Measurements from ENCODE around the gene ABHD14A.

Gene ABHD14A

DNA sequence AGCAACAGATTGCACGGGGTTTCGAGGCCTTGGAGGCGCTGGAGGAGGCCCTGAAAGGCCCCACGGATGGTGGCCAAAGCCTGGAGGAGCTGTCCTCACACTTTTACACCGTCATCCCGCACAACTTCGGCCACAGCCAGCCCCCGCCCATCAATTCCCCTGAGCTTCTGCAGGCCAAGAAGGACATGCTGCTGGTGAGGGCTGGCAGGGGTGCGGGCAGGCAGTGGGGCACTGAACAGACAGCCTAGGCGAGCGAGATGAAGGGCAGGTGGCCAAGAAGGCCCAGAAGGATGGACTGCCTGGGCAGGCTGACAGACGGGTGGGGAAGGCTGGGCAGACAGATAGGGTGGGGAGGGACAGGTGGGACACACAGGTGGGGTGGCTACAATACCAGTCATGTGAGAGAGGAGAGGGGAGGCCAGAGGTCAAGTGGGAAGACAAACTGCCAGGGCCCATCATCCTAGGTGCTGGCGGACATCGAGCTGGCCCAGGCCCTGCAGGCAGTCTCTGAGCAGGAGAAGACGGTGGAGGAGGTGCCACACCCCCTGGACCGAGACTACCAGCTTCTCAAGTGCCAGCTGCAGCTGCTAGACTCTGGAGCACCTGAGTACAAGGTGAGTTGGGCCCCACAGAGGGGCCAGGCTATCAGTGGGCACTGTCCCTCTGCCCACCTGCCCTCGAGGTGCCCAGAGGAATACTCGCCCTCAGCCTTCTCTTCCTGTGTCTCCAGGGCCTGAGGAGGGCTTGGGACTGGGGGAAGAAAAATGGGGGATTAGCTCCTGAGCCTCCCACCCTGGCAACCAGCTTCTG is 29.6 kb upstream of the ABHD14A start:
- ChIA-PET CTCF (interaction anchor here (1.0 to 1.5 kb wide), 4 partner anchors 17 to 108 kb away, joined by 3 to 8 read pairs (median 4); partner anchors contain the start of genes ABHD14A and ABHD14B), POLR2A (no interaction called here)
- TF ChIP-seq, protein P1, sequence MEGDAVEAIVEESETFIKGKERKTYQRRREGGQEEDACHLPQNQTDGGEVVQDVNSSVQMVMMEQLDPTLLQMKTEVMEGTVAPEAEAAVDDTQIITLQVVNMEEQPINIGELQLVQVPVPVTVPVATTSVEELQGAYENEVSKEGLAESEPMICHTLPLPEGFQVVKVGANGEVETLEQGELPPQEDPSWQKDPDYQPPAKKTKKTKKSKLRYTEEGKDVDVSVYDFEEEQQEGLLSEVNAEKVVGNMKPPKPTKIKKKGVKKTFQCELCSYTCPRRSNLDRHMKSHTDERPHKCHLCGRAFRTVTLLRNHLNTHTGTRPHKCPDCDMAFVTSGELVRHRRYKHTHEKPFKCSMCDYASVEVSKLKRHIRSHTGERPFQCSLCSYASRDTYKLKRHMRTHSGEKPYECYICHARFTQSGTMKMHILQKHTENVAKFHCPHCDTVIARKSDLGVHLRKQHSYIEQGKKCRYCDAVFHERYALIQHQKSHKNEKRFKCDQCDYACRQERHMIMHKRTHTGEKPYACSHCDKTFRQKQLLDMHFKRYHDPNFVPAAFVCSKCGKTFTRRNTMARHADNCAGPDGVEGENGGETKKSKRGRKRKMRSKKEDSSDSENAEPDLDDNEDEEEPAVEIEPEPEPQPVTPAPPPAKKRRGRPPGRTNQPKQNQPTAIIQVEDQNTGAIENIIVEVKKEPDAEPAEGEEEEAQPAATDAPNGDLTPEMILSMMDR (IDR thresholded peaks at IDR 0.05; ENCODE audit: control extremely low read depth, extremely low read depth, low read depth, missing control alignments), result no peak
- no peak for DNase-seq (ENCODE audit: extremely low spot score)

DNA sequence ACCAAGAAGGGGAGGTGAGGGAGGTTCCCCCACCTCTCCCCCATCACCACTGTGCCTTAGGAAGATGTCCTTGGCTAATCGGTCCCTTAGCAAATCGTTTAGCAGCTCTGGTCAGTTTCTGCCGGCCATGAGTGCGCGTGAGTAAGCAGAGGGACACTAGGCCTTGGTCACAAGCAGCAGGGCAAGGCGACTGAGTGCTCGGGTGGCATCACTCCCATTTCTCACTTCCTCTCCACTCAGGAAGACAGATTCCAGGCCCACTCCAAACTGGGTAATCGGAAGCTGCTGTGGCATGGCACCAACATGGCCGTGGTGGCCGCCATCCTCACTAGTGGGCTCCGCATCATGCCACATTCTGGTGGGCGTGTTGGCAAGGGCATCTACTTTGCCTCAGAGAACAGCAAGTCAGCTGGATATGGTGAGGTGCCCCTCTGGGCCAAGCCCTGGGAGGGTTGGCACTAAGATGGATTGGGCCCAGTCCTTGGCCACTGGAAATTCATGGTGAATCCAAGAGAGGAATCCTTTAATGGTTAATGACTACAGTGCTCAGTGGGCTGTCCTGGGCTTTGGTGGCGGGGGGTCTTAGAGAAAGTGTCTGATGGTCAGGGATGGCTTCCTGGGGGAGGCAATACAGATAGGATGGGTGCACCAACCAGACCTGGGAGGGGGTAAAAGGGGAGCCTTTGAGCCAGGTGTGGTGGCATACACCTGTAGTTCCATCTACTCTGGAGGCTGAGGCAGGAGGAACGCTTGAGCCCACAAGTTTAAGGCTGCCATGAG is 28.7 kb upstream of the ABHD14A start:
- POLR2A ChIA-PET, result no interaction called here
- CTCF ChIA-PET, result interaction anchor here (1.4 to 1.5 kb wide), 2 partner anchors 16 to 107 kb away, joined by 3 to 4 read pairs; no protein-coding TSS in a partner anchor
- TF ChIP-seq, protein P1 (IDR thresholded peaks at IDR 0.05; ENCODE audit: control extremely low read depth, extremely low read depth, low read depth, missing control alignments), result no peak
- no peak for DNase-seq (ENCODE audit: extremely low spot score)

DNA sequence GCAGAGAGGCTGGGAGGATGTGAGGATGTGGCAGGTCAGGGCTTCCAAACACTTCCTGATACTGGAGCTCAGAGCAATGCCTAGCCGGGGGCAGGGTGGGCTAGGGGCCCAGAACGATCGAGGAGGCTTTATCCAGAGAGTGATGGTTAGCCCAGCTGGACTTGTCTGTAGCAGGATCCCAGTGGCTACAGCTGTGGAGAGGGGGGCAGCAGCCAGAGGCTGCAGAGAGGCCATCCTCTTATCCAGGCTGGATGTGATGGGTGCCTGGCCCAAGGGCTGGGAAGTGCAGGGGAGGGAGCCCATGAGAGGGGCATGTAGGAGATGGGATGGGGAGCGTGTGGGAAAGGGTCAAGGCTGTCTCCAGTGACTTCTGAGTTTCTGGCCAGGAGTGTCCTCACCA is 28.1 kb upstream of the ABHD14A start:
- ChIA-PET POLR2A (no interaction called here), CTCF (interaction anchor here (1.4 to 2.7 kb wide), 3 partner anchors 15 to 106 kb away, joined by 3 to 10 read pairs (median 4); partner anchors contain the start of genes ABHD14A and ABHD14B)
- DNase-seq (ENCODE audit: extremely low spot score), result no peak
- TF ChIP-seq, protein P1 (IDR thresholded peaks at IDR 0.05; ENCODE audit: control extremely low read depth, extremely low read depth, low read depth, missing control alignments), result no peak

DNA sequence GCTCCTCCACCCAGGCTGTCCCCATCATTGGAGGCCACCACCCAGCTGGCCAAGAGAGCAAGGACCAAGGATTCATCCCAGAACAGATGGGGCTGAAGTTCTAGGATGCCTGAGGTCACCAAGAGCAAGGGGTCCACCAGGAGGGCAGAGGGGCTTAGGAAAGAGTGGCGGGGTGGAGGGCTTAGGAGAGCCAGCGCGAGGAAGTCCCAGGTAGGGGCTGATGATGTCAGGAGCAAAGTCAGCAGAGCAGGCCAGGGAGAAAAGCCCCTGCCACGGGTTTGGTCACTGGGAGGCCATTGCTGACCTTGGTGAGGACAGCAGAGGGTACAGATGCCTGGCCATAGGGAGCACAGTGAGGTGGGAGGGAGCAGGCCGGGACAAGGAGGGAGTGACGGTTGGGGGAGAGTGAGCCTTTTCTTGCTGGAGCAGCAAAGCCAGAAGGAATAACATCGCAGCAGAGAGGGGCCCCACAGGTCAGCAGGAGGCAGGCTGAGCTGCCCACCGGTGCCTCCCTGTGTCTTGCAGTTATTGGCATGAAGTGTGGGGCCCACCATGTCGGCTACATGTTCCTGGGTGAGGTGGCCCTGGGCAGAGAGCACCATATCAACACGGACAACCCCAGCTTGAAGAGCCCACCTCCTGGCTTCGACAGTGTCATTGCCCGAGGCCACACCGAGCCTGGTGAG is 27.5 kb upstream of the ABHD14A start:
- CTCF ChIA-PET, result interaction anchor here (1.0 to 2.7 kb wide), 3 partner anchors 15 to 27 kb away, joined by 3 to 10 read pairs (median 3); partner anchors contain the start of genes ABHD14A and ABHD14B
- POLR2A ChIA-PET, result no interaction called here
- TF ChIP-seq, protein P1 (IDR thresholded peaks at IDR 0.05; ENCODE audit: control extremely low read depth, extremely low read depth, low read depth, missing control alignments), result no peak
- DNase-seq (ENCODE audit: extremely low spot score), result no peak

DNA sequence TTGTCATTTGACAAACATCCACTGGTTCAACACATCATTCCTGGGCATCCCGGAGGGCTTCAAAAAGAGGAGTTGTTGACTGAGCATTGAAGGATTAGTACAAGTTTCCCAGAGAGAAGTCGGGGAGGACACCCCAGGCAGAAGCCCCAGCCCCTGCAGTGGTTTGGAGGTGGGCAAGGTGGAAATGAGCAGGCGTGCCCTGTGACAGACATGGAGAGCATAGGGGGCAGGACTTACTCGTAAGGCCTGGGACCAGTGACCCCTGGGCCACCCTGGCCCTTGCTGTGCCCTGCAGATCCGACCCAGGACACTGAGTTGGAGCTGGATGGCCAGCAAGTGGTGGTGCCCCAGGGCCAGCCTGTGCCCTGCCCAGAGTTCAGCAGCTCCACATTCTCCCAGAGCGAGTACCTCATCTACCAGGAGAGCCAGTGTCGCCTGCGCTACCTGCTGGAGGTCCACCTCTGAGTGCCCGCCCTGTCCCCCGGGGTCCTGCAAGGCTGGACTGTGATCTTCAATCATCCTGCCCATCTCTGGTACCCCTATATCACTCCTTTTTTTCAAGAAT is 26.8 kb upstream of the ABHD14A start:
- ChIA-PET CTCF (interaction anchor here (1.0 to 2.7 kb wide), 2 partner anchors 17 to 26 kb away, joined by 3 to 10 read pairs; partner anchors contain the start of genes ABHD14A and ABHD14B), POLR2A (no interaction called here)
- DNase-seq (ENCODE audit: extremely low spot score), result no peak
- TF ChIP-seq, protein P1 (IDR thresholded peaks at IDR 0.05; ENCODE audit: control extremely low read depth, extremely low read depth, low read depth, missing control alignments), result no peak
